NCI-H748 treated with DMSO at 0.1 percent for 48 hours (cell line): ENCODE data around the gene YWHAQ.
"Not testable (repeated sequence)": the region's sequence is repeated elsewhere in the genome, so short reads cannot be mapped to it uniquely, and the experiment has no call there.

ENCODE experiments used
- DNase-seq: peaks from one replicate; lab custom pipeline; 2025; lab: John Stamatoyannopoulos, UW

The YWHAQ gene

DNA sequence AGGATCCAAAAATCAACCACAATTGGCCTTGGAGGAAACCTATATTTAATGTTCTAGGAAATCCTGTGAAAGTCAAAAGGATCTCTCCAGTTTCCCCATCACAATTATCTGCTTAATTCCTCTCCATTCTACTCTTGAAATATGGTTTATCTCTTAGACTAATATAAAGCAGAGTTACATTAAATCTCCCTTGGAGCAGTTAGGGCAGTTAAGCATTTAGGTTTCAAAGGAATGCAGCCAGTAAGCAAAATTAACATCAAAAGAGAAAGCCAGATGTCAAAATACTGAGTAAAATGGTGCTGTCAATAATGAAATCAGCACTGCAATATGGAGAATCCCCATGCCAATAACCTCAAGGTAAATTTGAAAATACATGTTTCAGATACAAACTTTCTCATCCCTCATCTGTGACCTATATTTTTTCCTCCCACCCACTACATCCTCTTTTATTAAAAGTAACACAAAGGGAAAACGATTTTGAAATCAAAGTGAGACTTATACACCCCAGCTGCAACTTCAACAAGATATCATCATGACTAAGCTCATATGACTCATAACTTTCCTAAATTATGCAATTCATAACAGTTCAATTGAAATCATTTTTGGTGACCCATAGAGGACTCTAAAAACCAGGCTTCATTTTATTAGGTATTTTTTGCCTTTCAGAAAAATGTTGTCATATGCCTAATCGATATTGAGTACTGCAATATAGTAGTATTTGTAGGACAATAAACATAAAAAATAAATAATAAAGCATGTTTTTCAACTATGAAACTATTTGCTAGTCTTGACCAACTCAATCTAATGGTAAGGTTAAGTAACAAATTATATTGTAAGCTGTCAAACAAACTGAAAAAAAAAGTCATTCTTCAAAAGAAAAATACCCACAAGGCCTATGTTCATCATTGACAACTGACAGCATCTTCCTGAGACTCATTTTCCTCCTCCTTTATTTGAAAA, 78.3 kb downstream of the YWHAQ start:
- DNase-seq: no peak

DNA sequence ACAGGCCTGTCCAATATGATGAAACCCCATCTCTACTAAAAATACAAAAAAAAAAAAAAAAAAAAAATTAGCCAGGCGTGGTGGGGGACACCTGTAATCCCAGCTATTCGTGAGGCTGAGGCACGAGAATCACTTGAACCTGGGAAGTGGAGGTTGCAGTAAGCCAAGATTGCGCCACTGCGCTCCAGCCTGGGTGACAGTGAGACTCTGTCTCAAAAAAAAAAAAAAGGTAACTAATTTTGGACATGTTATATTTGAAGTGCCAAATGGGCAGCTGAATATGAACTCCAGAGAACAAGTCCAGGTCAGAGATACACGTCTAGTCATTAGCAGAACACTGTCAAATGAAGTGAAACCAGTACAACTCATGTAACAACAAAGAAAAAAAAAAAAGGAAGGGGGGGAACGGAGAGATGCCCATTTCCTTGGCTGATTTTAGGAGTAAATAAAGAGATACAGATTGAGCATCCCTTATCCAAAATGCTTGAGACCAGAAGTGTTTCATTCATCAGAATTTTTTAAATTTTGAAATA, 79.9 kb downstream of the YWHAQ start:
- DNase-seq: not testable (repeated sequence)

DNA sequence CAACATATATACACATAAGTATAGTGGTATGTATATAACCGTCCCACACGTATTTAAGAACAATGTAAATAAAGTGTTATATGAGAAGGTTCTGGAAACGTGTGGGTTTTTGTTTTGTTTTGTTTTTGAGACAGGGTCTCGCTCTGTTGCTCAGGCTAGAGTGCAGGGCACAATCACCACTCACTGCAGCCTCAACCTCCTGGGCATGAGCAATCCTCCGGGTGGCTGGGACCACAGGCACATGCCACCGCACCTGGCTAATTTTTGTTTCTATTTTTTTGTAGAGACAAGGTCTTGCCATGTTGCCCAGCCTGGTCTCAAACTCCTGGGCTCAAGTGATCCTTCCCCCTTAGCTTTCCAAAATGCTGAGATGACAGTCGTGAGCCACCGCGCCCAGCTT, 81.4 kb downstream of the YWHAQ start:
- DNase-seq: no peak

DNA sequence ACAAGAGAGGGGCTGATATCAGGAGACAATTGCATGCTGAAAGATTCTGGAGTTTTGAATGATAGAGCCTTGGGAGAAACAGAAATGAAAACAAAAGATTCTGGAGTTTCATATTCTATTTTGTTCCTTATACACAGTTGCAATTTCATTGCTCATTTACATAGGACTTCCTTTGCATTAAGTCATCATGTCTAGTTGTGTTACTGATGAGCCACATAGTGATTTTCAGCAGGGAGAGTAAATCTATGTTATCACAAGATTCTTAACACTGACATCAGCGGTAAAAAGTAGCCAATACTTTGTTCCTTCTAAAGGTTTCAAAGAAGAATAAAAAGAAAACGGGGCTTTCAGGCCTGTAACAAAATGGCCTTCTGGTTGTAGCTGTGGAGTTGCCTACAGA, 82.3 kb downstream of the YWHAQ start:
- DNase-seq: no peak

DNA sequence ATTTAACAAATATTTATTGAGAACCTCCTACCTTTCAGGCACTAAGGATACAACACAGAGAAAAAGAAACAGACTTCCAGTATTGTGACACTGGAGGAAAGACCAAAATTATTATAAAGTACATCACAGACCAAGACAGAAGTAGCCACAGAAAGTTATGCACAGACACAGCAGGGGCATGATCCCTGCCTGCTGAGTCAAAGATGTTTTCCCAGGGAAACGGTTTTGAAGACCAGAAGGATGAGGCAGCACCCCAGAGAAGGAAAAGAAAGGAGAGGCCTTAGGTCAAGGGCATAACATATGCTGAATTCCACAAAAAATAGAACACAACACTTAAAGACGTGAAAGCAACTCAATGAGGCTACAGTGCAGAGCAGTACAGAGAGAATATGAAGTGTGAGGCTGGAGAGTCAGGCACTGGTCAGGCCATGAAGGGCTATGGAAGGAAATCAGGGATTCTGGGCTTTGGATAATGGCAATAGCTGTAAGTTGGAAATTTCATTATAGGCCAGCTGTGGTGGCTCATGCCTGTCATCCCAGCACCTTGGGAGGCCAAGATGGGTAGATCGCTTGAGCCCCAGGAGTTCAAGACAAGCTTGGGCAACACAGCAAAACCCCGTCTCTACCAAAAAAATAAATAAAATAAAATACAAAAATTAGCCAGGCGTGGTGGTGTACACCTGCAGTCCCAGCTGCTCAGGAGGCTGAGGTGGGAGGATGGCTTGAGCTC, 83.4 kb downstream of the YWHAQ start:
- DNase-seq: no peak

DNA sequence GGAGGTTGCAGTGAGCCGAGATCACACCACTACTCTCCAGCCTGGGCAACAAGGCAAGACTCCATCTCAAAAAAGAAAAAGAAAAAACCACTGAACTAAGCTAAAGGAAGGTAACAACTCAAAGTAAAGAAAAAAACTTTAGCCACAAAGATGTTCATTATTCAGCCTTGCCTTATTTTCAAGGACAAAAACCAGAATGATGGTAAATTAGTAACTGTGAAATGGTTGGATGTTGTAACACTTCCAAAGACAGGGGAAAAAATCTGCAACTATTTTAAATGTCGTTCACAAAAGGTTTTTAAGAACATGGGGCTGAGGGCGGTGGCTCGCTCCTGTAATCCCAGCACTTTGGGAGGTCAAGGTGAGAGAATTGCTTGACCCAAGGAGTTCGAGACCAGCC, 85.3 kb downstream of the YWHAQ start:
- no peak for DNase-seq

DNA sequence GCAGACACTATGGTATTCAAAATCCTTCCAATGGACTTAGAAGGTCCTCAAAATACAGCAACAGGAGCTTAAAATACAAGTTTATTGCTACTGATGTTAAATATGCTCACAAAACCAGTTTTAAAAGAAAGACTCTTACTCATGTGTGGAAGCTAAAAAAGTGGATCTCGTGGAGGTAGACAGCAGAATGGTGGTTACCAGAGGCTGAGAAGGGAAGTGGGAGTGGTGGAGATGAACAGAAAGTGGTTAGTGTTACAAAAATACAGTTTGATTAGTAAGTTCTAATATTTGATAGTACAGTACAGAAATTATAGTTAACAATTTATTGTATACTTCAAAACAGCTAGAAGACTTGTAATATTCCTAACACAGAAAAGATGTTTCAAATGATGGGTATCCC, 87.2 kb downstream of the YWHAQ start:
- no peak for DNase-seq

DNA sequence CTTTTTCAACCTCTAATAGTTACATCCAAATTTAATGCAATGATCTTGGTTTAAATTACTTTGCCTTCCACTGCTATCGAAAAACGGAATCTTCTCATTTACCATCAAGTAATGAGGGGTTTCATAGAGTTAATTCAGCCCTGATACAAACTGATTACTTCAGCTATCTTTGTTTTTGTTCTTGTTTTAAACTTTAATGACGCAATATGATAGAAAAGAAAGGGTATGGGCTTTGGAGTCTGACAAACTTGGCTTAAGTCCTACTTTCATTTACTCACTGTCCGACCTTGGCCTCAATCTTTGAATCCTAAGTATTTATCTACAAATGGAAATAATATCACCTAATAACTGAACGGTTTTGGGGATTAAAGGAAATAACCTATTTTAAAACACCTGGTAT, 91.3 kb downstream of the YWHAQ start:
- no peak for DNase-seq

DNA sequence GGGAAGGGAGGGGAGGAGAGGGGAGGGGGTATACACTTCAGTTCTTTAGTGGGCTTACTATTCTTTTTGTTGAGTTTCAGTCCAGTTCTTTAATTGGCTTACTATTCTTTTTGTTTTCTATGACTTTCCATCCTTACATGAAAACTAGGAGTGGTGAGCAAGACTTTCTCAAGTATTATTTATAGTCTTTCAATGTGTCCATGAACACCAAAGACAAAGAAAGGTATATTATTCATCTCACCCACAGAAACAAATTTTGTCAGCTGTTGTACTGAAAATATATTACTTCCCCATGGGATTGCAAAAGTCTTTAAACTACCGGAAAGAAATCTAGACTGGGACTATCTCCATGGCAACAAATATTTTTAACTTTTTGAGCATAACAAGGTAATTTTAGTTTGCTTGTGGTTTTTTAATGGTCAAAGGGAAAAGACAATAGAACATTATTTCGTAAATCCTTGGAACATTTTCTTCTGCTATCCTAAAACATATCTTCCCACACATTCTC, 92.7 kb downstream of the YWHAQ start:
- no peak for DNase-seq

DNA sequence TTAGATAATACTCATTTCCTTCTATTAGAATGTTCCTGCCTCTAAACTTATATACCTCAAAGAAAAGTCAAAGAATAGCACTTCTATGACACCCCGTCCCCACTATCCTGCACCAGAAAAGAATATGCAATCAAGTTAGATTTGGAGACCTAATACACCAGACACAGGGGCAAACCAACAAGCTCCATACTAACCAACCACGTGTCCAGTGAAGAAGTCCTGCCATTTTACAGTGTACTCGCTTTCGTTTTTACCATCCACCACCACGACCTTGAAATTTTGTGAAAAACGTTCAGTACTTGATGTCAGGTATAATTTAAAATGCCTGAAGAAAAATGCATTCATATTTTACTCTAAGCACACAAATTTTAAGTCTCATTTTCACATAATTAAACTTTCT, 94.3 kb downstream of the YWHAQ start:
- DNase-seq: no peak

DNA sequence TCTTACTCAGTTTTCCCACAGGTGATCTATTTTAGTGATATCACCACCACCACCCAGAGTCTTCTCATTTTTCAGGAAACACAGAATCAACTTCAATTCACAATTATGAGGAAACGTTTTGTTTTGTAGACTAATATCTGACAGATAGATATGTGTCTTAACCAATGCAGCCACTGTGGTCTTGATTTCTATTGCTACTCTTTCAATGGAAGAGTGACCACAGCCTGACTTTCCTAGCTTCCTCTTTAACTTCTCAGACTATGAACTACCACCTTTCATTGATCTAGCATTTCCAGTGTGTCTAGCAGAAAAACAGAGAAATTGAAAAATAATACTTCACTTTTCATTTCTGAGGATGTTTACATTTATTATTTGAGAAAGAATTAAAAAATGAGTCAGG, 95.6 kb downstream of the YWHAQ start:
- DNase-seq: no peak
